Activated T-cell treated with anti-CD3 and anti-CD28 coated beads for 4 hours (primary cell): ENCODE data around the gene FAT2.
"Not testable (repeated sequence)": the region's sequence is repeated elsewhere in the genome, so short reads cannot be mapped to it uniquely, and the experiment has no call there.

Experiments used
- DNase-seq: peaks from one replicate; pipeline ENCODE4 v3.0.0-alpha.2; 2020

Gene FAT2

DNA sequence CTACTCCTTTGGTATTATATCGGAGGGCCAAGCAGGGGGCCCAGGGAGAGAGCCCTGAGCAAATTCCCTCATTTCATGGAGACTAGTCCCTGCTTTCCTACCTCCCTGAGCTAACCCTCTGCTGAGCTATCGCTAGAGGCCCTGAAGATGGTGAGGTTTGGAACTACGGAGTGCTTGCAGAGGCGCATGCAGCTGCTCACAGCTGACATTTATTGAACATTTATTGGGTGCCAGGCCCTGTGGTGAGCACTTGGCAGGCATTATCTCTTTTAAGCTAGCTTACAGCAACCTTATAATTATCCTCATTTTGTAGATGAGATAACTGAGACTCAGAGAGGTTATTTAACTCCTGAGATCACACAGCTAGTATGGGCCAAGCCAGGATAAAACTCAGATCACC, 9.8 kb downstream of the FAT2 start:
- DNase-seq: no peak

DNA sequence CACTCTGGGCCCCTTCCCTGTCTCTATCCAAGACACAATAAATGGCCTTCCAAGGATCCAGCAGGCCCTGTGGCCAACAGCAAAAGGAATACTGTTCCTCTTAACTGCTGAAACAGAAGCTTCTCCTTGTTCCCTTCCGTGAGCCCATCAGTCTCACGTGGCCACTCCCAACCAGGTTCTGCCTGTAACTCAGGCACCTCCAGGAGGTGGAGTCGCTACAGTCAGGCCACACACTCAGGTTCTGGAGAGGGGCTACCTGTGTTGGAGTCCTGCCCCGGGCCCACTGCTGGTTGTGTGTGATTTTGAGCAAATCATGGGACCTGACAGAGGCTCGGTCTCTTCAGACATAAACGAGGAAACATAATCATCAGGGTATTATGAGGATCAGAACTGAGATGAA, 10.3 kb downstream of the FAT2 start:
- no peak for DNase-seq

DNA sequence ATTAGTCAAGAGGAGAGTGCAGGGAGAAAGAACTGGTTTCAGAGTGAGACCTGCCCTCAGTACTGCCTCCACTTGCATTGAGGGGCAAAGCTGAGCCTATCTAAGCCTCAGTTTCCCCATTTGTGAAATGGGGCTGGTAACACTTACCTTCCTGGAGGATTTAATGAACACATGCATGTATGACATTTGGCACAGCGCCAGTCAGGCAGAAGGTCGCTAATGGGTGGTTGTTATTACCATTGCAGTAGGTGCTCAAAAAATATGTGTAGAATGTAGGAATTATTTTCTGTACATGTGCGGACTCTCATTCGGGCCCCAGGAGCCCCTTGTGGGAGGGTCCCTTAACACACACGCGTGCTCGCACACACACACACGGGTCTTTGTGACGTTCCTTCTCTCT, 10.9 kb downstream of the FAT2 start:
- DNase-seq: no peak

- DNase-seq: not testable (repeated sequence)
Measured at GRCh38 chr5:151579146-151579545, 12.0 kb downstream of the FAT2 start.

DNA sequence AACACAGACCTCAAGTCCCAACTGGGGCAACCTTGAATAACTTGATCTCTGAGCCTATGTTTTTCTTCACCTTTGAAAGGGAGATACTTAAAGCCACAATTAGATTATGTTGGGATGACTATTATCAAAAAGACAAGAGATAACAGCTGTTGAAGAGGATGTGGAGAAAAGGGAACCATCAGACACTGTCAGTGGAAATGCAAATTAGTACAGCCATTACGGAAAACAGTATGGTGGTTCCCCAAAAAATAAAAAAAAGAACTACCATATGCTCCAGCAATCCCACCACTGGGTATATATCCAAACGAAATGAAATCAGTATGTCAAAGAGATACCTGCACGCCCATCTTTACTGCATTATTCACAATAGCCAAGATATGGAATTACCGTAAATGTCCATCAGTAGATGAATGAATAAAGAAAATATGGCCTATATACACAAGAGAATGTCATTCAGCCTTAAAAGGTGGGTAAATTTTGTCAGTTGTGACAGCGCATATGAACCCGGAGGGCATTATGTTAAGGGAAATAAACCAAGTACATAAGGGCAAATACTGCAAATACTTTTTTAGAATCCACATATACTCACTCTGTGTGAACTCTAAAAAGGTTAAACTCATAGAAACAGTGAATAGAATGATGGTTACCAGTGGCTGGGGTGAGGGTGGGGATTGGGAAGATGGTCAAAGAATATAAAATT, 12.7 kb downstream of the FAT2 start:
- DNase-seq: no peak

DNA sequence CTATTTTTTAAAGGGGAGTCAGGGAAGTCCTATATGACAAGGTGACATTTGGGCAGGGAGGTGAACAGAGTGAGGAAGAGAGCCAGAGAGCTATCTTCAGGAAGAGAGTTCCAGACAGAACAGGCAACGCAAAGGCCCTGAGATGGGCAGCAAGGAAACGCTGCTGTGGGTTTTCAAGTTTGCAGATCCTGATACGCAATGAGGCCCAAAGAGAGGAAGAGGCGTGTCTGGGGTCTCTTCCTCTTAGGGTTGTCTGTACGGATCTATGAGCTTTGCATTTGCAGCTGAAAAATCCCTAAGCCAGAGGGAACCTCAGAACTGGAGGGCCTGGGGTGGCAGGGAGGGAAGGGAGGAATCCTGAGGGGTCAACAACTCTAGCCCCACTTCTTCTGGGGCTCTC, 13.6 kb downstream of the FAT2 start:
- DNase-seq: no peak

- no peak for DNase-seq
Measured at GRCh38 chr5:151574444-151574996, 16.6 kb downstream of the FAT2 start.

DNA sequence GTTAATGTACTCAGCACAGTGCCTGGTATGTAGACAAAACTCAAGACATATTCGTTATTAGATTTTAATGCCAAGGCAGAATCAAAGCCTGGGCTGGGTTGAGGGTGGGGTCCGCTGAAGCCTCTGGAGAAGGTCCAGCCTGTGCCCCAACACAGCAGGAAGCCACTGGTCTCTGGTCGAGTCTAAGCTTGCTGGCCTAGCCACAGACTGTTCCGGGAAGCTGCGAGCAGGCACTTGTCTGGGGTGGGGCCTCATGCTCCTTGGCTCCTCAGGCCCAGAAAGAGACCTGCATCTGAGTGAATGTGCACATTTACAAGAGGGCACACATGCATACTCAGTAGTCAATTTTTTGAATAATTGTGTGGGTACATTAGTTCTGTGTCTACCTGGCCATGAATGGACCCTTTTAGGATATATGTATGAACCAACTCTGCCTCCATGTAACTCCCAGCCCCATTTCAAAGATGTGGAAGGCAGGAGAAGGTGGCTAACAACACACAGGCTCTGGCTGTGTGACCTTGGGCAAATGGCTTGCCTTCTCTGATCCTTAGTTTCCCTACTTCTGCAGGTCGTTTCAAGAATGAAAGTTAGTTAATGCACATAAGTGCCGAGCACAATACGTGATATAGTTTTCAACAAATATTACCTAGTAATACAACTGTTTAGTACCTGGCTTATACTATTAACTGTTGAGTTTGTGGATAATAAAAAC, 18.3 kb downstream of the FAT2 start:
- DNase-seq: no peak

DNA sequence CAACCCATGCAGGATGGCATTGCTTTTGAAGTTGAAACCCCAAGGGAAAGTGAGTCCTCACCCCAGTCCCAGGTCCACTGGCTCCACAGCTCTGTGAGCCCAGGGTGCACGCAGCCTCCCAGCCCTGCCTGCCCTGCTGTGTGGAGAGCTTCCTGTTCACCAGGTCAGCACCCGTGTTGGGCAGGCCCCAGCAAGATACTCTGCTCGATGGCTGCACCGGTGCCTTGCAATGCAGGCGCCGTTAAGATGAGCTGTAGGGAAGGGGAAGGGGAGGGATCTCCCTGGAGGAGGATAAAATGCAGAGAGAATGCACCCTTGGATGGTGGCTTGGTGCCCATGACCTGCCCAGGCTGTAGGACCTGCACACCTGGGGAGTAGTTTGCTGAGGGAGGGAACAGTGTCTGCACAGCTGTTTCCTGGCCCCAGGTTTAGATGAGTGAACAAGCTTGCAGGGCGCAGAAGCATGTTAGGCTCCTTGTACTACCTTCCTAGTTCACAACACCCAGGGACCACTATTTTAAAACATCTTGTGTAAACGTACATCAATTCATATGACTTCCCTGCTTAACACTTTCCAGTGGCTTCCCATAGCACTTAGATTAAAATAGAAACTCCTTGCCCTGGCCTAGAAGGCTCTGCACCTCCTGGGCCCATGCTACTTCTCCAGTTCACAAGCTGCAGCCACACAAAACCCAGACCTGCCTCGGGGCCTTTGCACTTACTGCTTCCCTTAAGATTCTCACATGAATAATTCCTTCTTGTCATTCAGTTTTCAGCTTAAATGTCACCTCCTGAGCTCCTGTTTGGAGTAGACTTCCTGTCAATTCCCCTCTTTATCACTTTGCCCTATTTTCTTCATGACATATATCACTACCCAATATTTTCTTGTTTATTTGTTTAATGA, 19.6 kb downstream of the FAT2 start:
- no peak for DNase-seq

- DNase-seq: no peak
Measured at GRCh38 chr5:151570512-151571269, 20.4 kb downstream of the FAT2 start.

DNA sequence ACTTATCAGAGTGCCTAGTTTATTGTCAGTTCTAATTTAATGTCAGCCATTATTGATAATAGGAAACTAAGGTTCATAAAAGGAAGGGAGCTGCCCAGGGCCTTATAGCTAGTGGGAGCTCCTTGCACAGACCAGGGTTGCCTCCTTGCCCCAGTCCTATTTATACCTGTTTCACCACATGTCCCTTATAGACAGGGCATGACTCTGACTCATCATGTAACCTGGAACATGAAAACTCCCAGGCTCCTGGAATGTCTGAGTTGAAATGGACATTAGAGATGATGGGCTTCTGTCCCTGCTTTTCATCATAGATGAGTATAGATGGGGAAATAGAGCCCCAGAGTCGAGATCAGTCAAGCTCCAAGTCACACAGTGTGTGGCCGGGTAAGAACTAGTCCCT, 21.1 kb downstream of the FAT2 start:
- DNase-seq: no peak

- no peak for DNase-seq
Measured at GRCh38 chr5:151569132-151570046, 21.7 kb downstream of the FAT2 start.

DNA sequence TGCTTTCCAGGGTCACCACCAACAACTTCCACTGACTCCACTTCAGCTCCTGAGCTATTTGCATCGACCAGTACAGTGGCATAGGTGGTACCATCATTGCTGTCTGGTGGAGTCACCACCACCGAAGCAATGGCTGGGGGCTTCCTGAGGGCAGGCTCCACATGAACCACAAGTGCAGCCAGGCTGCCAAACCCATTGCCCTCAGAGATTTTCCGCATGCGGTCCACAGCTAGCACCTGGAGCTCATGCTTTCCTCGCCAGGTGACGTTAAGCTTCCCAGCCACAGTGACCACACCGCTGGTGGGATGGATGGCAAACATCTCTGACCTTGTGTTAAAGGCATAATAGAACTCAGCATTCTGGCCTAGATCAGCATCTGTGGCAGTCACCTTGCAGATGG, 23.1 kb downstream of the FAT2 start:
- no peak for DNase-seq

GRCh38 chr5:151565971-151566370, 25.2 kb downstream of the FAT2 start:
- DNase-seq: no peak

DNA sequence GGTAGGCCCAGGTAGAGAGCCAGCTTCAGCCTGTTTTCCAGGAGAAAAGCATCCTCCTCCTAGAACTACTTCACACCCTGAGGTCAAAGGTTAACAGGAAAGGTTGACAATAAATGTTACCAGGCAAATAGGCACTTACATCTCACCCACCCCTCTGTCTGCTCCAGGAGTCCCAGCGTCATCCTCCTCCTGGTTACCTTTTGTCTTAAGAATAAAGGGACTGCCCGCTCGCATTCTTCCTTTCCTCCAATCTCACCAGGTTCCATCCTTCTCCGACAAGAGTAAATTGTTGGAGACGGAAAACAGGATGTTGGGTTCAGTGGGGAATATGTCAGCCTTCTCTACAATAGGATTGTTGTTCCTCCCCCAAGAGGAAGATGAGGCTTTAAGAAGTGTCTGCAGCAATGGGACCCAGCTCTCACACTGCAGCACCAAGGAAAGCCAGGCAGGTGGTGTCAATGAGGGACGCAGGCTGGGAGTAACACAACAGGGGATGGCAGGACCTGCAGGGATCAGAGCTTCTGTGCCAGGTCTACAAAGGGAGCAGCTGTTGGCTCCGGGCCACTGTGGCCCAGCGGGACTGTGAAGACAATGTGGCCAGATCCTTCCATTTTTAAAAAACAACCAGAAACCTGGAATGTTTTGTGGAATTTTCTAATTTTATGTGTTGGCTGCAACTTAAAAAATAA, 29.0 kb downstream of the FAT2 start:
- no peak for DNase-seq

GRCh38 chr5:151557951-151558350, 33.2 kb downstream of the FAT2 start:
- DNase-seq: no peak

GRCh38 chr5:151557466-151557865, 33.7 kb downstream of the FAT2 start:
- no peak for DNase-seq

- no peak for DNase-seq
Measured at GRCh38 chr5:151556806-151557205, 34.3 kb downstream of the FAT2 start.

DNA sequence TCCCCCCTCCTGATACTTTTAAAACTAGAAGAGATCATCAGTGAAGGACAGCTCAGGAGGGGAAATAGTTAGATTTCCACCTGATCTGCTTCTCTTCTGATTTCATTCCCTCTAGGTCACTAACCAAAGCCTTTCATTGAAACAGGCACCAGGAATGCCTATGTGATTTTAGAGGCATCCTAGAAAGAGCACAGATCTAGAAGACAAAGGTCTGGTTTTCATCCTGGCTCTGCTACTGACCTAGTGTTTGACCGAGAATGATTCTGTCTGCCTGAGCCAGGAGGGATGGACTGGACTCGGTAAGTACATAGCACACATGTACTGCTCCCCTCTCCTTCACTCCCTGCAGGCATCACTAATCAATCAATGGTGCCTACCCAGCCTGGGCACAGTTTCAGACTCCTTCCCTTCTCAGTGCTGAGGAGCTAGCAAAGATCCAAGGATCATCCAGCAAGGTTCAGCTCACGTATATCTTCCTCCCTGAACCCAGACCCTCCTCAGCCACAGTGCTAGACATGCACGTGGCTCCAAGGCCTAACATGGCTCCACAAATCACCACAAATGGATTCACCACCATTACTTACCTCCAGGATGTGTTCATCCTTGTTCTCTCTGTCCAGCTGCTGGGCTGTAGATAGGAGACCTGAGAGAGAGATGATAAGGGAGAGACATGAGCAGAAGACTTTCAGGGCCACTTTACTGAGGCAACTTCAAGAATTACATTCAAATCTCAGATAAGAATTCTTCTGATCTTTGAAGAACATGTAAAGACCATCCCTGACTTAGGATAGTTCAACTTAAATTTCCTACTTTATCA, 35.2 kb downstream of the FAT2 start:
- DNase-seq: no peak

GRCh38 chr5:151553695-151554094, 37.4 kb downstream of the FAT2 start:
- DNase-seq: no peak
